ENCODE measurements around the gene TTC13. TPM values are rescaled to one million over a fixed set of nuclear protein-coding genes. Genes with fewer than 3 reads are reported as not detected.
"Not testable (repeated sequence)": the region's sequence is repeated elsewhere in the genome, so short reads cannot be mapped to it uniquely, and the experiment has no call there.

The TTC13 gene
- total RNA-seq, 4 donors from 2014 or later: 8.4 to 27.0 (median 11.5) TPM

GRCh38 chr1:231023150-231023549 is 44.5 kb upstream of the TTC13 start:
- Histone ChIP-seq H3K4me3 (no peak overlapping the region), H3K36me3 (peaks cover 0 to under 1% (median 0%) of the 10 kb centered on the region in 4 donors), H3K4me1 (peaks cover 0 to 4% (median 2%) of the 10 kb centered on the region in 4 donors), H3K27me3 (peaks cover 0 to 17% (median 0%) of the 10 kb centered on the region in 4 donors), H3K9me3 (no peaks in the 10 kb centered on the region), H3K27ac (replicated peaks in 1 of 4) (no peak overlapping the region)
- no peak for TF ChIP-seq POLR2AphosphoS5 (IDR thresholded peaks at IDR 0.05)
- TF ChIP-seq POLR2A (IDR thresholded peaks at IDR 0.05; ENCODE audit: low read depth): no peak
- no peak for TF ChIP-seq CTCF (IDR thresholded peaks at IDR 0.05)
- no peak for TF ChIP-seq EP300 (IDR thresholded peaks at IDR 0.05)
- intact Hi-C loops (cut with DNase I): no loop called here
- DNase-seq (ENCODE audit: extremely low spot score): peak; percentile 19
- 96% methylated on average over 6 of the region's 9 CpGs for WGBS

GRCh38 chr1:231022543-231022942 is 43.9 kb upstream of the TTC13 start:
- WGBS: 94% methylated on average over 7 of the region's 7 CpGs
- H3K27ac ChIP-seq (replicated peaks in 1 of 4); intact Hi-C loops (cut with DNase I); H3K9me3 ChIP-seq; H3K36me3 ChIP-seq; H3K4me1 ChIP-seq; H3K4me3 ChIP-seq: not testable (repeated sequence)
- peak; percentile 8 for DNase-seq (ENCODE audit: extremely low spot score)
- peaks cover 0 to 17% (median 0%) of the 10 kb centered on the region in 4 donors for H3K27me3 ChIP-seq

- 86% methylated on average over 12 of the region's 12 CpGs for WGBS
- intact Hi-C loops (cut with DNase I): no loop called here
- Histone ChIP-seq H3K36me3 (peaks cover 0 to 10% (median 0%) of the 10 kb centered on the region in 4 donors), H3K4me1 (peaks cover 0 to 4% (median 2%) of the 10 kb centered on the region in 4 donors), H3K27ac (replicated peaks in 1 of 4) (no peak overlapping the region), H3K9me3 (no peaks in the 10 kb centered on the region), H3K27me3 (peaks cover 0 to 16% (median 0%) of the 10 kb centered on the region in 4 donors), H3K4me3 (no peak overlapping the region)
- TF ChIP-seq CTCF (IDR thresholded peaks at IDR 0.05): no peak
- no peak for TF ChIP-seq POLR2AphosphoS5 (IDR thresholded peaks at IDR 0.05)
- TF ChIP-seq EP300 (IDR thresholded peaks at IDR 0.05): no peak
- TF ChIP-seq POLR2A (IDR thresholded peaks at IDR 0.05; ENCODE audit: low read depth): no peak
- no peak for DNase-seq (ENCODE audit: extremely low spot score)
Observed at GRCh38 chr1:231021540-231022031, 42.9 kb upstream of the TTC13 start.

GRCh38 chr1:231020816-231021215 is 42.2 kb upstream of the TTC13 start:
- Histone ChIP-seq H3K36me3 (peaks cover 0 to 10% (median 0%) of the 10 kb centered on the region in 4 donors), H3K4me3 (no peak overlapping the region), H3K27ac (replicated peaks in 1 of 4) (peak overlapping the region in 1 of 4 donors; percentile 20), H3K9me3 (no peaks in the 10 kb centered on the region), H3K4me1 (peaks cover 0 to 4% (median 2%) of the 10 kb centered on the region in 4 donors), H3K27me3 (peaks cover 0 to 16% (median 0%) of the 10 kb centered on the region in 4 donors)
- DNase-seq (ENCODE audit: extremely low spot score): peak; percentile 64
- TF ChIP-seq EP300 (IDR thresholded peaks at IDR 0.05) (no peak), POLR2A (IDR thresholded peaks at IDR 0.05; ENCODE audit: low read depth) (no peak), CTCF (IDR thresholded peaks at IDR 0.05) (no peak), POLR2AphosphoS5 (IDR thresholded peaks at IDR 0.05) (no peak)
- intact Hi-C loops (cut with DNase I): no loop called here
- 54% methylated on average over 7 of the region's 7 CpGs for whole genome bisulfite sequencing

GRCh38 chr1:231020139-231020601 is 41.5 kb upstream of the TTC13 start:
- Histone ChIP-seq H3K4me3 (no peak overlapping the region), H3K4me1 (peaks cover 0 to 4% (median 2%) of the 10 kb centered on the region in 4 donors), H3K9me3 (no peaks in the 10 kb centered on the region), H3K27ac (replicated peaks in 1 of 4) (no peak overlapping the region), H3K27me3 (peaks cover 0 to 16% (median 0%) of the 10 kb centered on the region in 4 donors), H3K36me3 (peaks cover 0 to 10% (median 0%) of the 10 kb centered on the region in 4 donors)
- WGBS: 61% methylated on average over 12 of the region's 14 CpGs
- peak; percentile 74 for DNase-seq (ENCODE audit: extremely low spot score)
- TF ChIP-seq EP300 (IDR thresholded peaks at IDR 0.05) (no peak), POLR2A (IDR thresholded peaks at IDR 0.05; ENCODE audit: low read depth) (no peak), CTCF (IDR thresholded peaks at IDR 0.05) (no peak), POLR2AphosphoS5 (IDR thresholded peaks at IDR 0.05) (no peak)
- intact Hi-C loops (cut with DNase I): no loop called here
